Stimulated activated CD8-positive, alpha-beta memory T cell treated with anti-CD3 and anti-CD28 coated beads, Interleukin-15, amount 100 ng/mL, for 48 hours (primary cell): ENCODE results near the gene MDC1.
"Not testable (repeated sequence)": the region's sequence is repeated elsewhere in the genome, so short reads cannot be mapped to it uniquely, and the experiment has no call there.

Experiments used
- DNase-seq, 2 donors: peaks; one replicate each; pipeline ENCODE4 v3.0.0-alpha.2; 2020; ENCODE audit warnings: low read depth in 2 of 2

MDC1 gene

GRCh38 chr6:30679765-30680535, 37.1 kb downstream of the MDC1 start:
- no peak for DNase-seq

DNA sequence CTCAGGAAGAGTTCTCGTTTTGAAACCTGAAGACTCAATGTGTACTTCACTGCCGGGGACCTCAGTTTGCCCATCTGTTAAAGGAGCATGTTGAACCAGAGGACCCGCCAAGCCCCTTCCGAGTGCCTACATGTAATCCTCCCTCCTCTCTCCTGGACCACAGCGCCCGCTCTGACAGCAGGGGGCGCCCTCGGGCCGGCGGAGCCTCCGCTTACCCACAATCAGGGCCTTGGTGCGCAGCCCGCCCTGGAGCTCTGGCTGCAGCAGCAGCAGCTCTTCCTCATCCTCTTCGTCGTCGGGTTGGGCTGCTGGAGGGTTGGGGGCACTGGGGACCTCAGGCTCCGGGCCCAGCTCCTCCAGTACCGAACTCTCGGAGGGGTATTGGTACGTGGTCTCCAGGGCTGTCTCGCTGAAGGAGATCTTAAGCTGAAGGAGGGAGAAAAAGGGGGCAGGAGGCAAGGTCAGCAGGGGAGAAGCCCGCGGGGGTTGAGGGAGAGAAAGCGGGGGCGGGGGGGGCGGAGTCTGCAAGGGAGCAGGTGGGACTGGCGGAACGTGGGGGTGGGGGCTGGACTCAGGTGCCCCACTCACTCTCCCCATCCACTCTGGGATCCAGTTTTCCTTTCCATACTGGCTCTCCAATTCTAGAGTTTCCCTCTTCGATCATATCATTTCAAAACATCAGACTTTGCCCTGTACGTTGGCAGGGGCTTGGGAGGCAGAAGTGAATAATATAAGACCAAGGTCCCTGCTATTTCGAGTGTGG, 37.9 kb downstream of the MDC1 start:
- DNase-seq: peak; percentile 86

DNA sequence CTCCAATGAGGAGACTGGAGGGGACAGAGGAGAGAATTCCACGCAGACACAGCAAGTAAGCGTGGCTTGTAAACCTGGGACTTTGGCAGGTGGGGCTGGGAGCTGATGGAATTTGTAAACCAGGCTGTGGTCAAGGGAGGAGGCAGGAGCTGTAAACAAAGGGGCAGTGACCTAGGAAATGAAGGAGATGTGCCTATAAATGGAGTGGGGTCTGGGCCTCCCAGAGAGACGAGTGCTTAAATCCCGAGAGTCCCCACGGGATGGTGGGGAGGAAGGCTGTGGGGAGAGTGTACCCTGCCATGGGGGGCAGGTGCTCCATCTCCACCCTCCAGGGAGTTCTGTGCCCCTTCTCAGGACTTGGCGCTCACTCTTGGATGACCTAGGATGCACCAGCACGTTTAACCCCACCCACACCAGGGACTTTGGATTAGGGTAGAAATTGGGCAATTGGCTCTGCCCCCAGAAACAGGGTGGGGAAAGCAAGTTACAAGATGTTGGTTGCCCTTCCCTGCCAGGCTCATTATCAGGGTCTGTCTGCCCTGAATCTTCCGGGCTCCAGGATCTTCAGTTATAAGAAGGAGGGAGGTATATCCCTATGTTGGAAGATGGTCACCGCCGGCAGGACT, 40.3 kb downstream of the MDC1 start:
- DNase-seq: no peak

GRCh38 chr6:30672445-30673253, 44.4 kb downstream of the MDC1 start, which contains the start of gene DHX16:
Gene DHX16, minus strand, starts transcription at chr6:30673006. Its CDS starts 165 bp downstream, at chr6:30672841.
- DNase-seq: peak; percentile 83 to 85

- no peak for DNase-seq
Observed at GRCh38 chr6:30670760-30671527, 46.1 kb downstream of the MDC1 start.

DNA sequence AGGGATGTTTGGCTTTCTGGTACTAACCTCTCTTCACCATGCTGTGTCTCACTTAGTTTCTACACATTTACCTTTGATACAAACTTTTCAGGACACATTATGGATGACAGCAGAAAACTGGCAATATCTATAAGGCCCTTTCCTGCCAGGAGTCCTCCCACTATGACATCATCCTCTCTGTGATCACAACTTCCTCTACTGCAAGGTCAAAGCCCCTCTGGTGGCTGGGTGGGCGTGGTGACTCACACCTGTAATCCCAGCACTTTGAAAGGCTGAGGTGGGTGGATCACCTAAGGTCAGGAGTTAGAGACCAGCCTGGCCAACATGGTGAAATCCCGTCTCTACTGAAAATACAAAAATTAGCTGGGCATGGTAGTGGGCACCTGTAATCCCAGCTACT, 50.8 kb downstream of the MDC1 start:
- DNase-seq: peak; percentile 50 to 53

GRCh38 chr6:30664994-30665767, 51.9 kb downstream of the MDC1 start:
- DNase-seq: no peak

- DNase-seq: not testable (repeated sequence)
Observed at GRCh38 chr6:30657922-30658321, 59.2 kb downstream of the MDC1 start.

GRCh38 chr6:30657454-30657853, 59.6 kb downstream of the MDC1 start:
- DNase-seq: no peak

GRCh38 chr6:30656513-30656912, 60.6 kb downstream of the MDC1 start:
- no peak for DNase-seq

DNA sequence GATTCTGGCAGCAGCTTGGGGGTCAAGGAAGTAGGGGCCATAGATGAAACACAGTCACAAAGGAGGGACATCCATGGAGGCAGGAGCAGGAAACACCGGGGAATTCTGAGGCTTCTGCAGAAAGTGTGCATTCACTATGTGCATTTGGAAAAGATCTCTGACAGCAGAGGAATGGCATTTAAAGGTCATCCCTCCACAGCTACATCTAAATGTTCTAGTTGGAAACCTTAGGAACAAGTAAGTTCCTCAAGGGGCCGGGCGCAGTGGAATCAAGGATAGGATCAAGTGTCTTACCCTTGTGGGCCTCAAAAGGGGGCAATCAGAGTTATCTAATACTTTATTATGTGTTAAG, 61.4 kb downstream of the MDC1 start:
- DNase-seq: no peak

GRCh38 chr6:30654798-30655742, 62.0 kb downstream of the MDC1 start:
- no peak for DNase-seq

GRCh38 chr6:30651143-30651542, 65.9 kb downstream of the MDC1 start:
- DNase-seq: no peak
